Testis (tissue), 3 donors: ENCODE measurements around the gene SUSD1. TPM values are rescaled to one million over a fixed set of nuclear protein-coding genes. Genes with fewer than 3 reads are reported as not detected.

ENCODE experiments used
- DNase-seq: peaks from one replicate; pipeline ENCODE4 v3.0.0-alpha.2; 2019
- H3K27ac ChIP-seq, 2 donors: fragments of 200-600 bp; sonication (generic); one replicate each; pipeline ENCODE4 v1.5.1; 2019
- H3K27me3 ChIP-seq: fragments of 200-600 bp; sonication (generic); one replicate; pipeline ENCODE4 v1.5.1; 2019
- H3K36me3 ChIP-seq: fragments of 200-600 bp; sonication (generic); one replicate; pipeline ENCODE4 v1.5.1; 2017; ENCODE audit warnings: low read depth; ENCODE audit errors: missing control alignments
- H3K4me1 ChIP-seq: fragments of 200-600 bp; sonication (generic); one replicate; pipeline ENCODE4 v1.5.1; 2019
- H3K4me3 ChIP-seq, 2 donors: fragments of 200-600 bp; sonication (generic); one replicate each; pipeline ENCODE4 v1.5.1; 2017 to 2019
- H3K9me3 ChIP-seq: fragments of 200-600 bp; sonication (generic); one replicate; pipeline ENCODE4 v1.5.1; 2017
- POLR2A ChIP-seq: fragments of 450-650 bp; IDR thresholded peaks from one replicate; pipeline ENCODE4 v1.6.1; 2017; ENCODE audit warnings: antibody characterized with exemption, mild to moderate bottlenecking, moderate library complexity
- WGBS, 2 donors: methylation state at CpG; one replicate each; pipeline ENCODE4 v1.1.5; 2018; 5-methylcytosine and 5-hydroxymethylcytosine counted together
- intact Hi-C: fragments of 100-400 bp; cut with DNase I; formaldehyde crosslinking; loops from one replicate; pipeline ENCODE4 v1.15.1; 2023; ENCODE audit warnings: low total_unique reads
- polyA plus RNA-seq: library from polyadenylated mRNA; stranded (reverse); fragments of 350-450 nt; fragmentation: Illumina TruSeq; extraction: RNeasy Lipid Tissue Mini Kit (QIAGEN cat#74804); gene quantifications from one replicate; pipeline ENCODE4 v1.2.3, GENCODE V29; 2014; ENCODE audit warnings: low read depth, low replicate concordance; ENCODE audit not compliant: insufficient read depth
- total RNA-seq, 2 donors: library from RNA; depleted of rRNA; stranded (reverse); fragments of >200 nt; gene quantifications; one replicate each; pipeline ENCODE4 v1.2.3, GENCODE V29; 2016
- TF ChIP-seq, protein P1 (sequence below), 3 experiments: fragments of 450-650 bp in 2 of 3; fragments of 200-600 bp in 1 of 3; sonication (generic) in 1 of 3; IDR thresholded peaks; one replicate each; pipeline ENCODE4 v1.5.1; 2016 to 2019; ENCODE audit warnings: antibody characterized with exemption in 3 of 3, mild to moderate bottlenecking in 2 of 3, moderate library complexity in 1 of 3

The SUSD1 gene
- total and polyA plus RNA-seq, 3 donors from 2014 or later: 12.7 to 39.1 (median 28.0) TPM

DNA sequence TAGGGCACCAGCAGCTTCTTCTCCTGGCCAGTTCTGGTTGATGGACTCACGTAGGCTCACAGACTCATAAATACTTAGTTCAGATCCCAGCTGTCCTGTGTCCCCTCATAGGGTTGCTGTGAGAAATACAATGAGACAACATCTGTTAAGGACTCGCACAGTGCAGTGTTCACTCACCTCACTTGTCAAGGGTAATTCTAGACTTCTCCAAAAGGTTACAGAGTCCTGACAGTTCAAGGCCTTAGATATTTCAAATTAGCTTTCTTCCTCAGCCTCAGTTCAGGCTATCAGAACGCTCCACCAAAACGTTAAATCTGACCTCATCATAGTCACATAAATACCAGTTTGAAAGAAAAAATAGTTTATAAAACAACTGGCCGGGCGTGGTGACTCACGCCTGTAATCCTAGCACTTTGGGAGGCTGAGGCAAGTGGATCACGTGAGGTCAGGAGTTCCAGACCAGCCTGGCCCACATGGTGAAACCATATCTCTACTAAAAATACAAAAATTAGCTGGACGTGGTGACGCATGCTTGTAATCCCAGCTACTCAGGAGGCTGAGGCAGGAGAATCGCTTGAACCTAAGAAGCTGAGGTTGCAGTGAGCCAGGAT lies 172.1 kb downstream of the SUSD1 start:
- intact Hi-C loops: no loop called here
- Histone ChIP-seq H3K4me1 (no peaks in the 10 kb centered on the region), H3K9me3 (no peaks in the 10 kb centered on the region), H3K27me3 (no peaks in the 10 kb centered on the region), H3K36me3 (no peaks in the 10 kb centered on the region), H3K4me3 (no peak overlapping the region), H3K27ac (no peak overlapping the region)
- no peak for TF ChIP-seq POLR2A
- TF ChIP-seq, protein P1, sequence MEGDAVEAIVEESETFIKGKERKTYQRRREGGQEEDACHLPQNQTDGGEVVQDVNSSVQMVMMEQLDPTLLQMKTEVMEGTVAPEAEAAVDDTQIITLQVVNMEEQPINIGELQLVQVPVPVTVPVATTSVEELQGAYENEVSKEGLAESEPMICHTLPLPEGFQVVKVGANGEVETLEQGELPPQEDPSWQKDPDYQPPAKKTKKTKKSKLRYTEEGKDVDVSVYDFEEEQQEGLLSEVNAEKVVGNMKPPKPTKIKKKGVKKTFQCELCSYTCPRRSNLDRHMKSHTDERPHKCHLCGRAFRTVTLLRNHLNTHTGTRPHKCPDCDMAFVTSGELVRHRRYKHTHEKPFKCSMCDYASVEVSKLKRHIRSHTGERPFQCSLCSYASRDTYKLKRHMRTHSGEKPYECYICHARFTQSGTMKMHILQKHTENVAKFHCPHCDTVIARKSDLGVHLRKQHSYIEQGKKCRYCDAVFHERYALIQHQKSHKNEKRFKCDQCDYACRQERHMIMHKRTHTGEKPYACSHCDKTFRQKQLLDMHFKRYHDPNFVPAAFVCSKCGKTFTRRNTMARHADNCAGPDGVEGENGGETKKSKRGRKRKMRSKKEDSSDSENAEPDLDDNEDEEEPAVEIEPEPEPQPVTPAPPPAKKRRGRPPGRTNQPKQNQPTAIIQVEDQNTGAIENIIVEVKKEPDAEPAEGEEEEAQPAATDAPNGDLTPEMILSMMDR (IDR thresholded peaks at IDR 0.05): no peak
- WGBS, 2 donors: 91 to 93% methylated on average over 11 of the region's 11 CpGs
- no peak for DNase-seq

DNA sequence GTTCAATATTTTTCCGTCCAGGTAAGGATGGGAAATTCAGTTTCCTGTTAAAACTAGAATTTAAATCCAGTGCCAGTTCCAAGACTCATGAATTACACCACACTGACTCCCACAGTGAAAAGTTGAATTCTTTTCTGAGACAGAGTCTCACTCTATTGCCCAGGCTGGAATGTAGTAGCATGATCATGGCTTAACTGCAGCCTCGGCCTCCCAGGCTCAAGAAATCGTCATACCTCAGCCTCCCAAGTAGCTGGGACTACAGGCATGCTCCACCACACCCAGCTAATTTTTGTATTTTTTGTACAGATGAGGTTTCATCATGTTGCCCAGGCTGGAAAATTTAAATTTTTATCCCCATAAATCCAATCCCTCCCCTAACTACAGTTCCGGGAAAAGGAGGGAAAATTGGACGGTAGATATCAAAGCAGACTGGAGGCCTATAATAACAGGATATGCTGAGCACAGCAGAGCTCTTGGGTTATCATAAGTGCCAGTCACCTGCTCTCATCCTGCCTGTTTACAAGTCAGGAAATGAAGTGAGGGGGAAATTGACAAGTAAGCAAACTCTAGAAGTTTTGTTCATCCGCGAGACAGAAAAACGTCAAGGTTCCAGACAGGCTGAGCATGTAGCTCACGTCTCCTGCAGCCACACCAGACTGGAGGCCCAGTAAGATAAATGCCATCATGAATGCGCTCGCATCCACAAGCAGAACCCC lies 172.8 kb downstream of the SUSD1 start:
- H3K4me1 ChIP-seq: no peaks in the 10 kb centered on the region
- H3K36me3 ChIP-seq: no peaks in the 10 kb centered on the region
- no peaks in the 10 kb centered on the region for H3K9me3 ChIP-seq
- H3K4me3 ChIP-seq: no peak overlapping the region
- no peak for TF ChIP-seq POLR2A
- TF ChIP-seq, protein P1 (IDR thresholded peaks at IDR 0.05): no peak
- intact Hi-C loops: no loop called here
- DNase-seq: no peak
- WGBS, 2 donors: 80 to 89% methylated on average over 11 of the region's 11 CpGs
- no peaks in the 10 kb centered on the region for H3K27me3 ChIP-seq
- no peak overlapping the region for H3K27ac ChIP-seq

DNA sequence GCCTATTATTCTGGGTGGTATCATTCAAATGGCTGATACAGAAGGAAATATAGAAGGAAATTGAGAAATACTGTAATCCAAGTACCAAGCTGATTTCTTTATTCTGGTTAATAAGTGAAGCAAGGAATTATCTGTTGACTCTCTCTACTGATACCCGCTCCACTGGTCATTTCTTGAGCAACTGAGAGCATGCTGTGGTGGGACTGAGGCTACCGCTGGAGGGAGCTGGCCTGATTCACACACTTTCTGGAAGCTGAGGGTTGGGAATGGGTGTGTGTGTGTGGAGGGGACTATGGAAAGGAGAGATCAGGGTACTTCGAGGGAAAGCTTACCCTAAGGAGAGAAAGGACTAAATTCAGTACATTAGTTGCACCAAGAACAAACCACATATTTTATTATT lies 174.4 kb downstream of the SUSD1 start:
- DNase-seq: no peak
- H3K36me3 ChIP-seq: no peaks in the 10 kb centered on the region
- no peaks in the 10 kb centered on the region for H3K9me3 ChIP-seq
- TF ChIP-seq, protein P1 (IDR thresholded peaks at IDR 0.05): no peak
- no peak for TF ChIP-seq POLR2A
- H3K27me3 ChIP-seq: no peaks in the 10 kb centered on the region
- H3K4me3 ChIP-seq: no peak overlapping the region
- H3K27ac ChIP-seq: no peak overlapping the region
- intact Hi-C loops: no loop called here
- no peaks in the 10 kb centered on the region for H3K4me1 ChIP-seq
- 89 to 98% methylated on average over 3 of the region's 3 CpGs for WGBS, 2 donors

DNA sequence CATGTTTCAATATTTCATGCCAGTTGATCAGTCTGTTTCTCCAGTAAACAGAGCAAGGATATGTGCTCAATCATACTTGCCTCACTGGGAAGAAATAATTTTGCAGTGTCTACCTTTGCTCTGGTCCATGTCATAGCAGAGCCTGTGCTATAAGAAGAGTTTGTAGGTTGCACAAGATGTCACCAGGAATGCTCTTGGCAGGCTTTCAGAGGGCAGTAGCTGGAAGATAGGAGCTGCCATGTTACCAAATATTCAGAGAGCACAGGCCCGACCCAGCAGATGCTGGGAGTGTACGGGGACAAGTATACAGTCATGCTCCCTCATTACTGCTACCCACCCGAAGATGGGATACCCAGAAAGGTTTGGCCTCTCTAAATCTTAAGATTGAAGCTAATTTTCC lies 175.8 kb downstream of the SUSD1 start:
- Histone ChIP-seq H3K36me3 (no peaks in the 10 kb centered on the region), H3K4me3 (no peak overlapping the region), H3K4me1 (no peaks in the 10 kb centered on the region), H3K27ac (no peak overlapping the region), H3K9me3 (no peaks in the 10 kb centered on the region), H3K27me3 (no peaks in the 10 kb centered on the region)
- DNase-seq: no peak
- WGBS, 2 donors: 87% methylated on average over 3 of the region's 3 CpGs
- no peak for TF ChIP-seq POLR2A
- TF ChIP-seq, protein P1 (IDR thresholded peaks at IDR 0.05): no peak
- intact Hi-C loops: no loop called here

DNA sequence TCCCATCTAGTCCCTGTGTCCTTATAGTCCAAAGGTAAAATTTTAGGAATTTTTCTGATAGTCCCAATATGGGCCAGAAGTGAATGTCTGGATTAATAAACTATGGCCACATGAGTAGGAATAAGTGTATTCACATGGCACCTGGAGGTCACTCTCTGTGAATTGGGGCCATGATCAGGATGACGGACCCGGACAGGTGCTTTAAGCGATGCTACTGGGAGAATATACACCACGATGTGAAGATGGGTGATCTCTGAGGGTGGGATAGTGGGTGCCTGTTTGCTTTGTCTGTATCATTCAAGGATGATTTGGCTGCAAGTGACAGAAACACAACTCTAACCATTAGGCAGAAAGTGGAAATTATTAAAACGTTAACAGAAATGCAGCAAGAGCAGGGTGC lies 177.3 kb downstream of the SUSD1 start:
- Histone ChIP-seq H3K27me3 (no peaks in the 10 kb centered on the region), H3K27ac (no peak overlapping the region), H3K4me3 (no peak overlapping the region), H3K4me1 (no peaks in the 10 kb centered on the region), H3K9me3 (no peaks in the 10 kb centered on the region), H3K36me3 (no peaks in the 10 kb centered on the region)
- no peak for DNase-seq
- intact Hi-C loops: no loop called here
- TF ChIP-seq, protein P1 (IDR thresholded peaks at IDR 0.05): no peak
- TF ChIP-seq POLR2A: no peak
- WGBS, 2 donors: 81 to 94% methylated on average over 5 of the region's 5 CpGs
